G401 (cell line): ENCODE data around the gene TRIM23. TPM values are rescaled to one million over a fixed set of nuclear protein-coding genes. Genes with fewer than 3 reads are reported as not detected.
"Not testable (repeated sequence)": the region's sequence is repeated elsewhere in the genome, so short reads cannot be mapped to it uniquely, and the experiment has no call there.

Experiments used
- DNase-seq: peaks from one replicate; pipeline ENCODE4 v3.0.0-alpha.2; 2015; ENCODE audit warnings: low spot score
- in situ Hi-C: cut with HindIII; loops from 2 replicates; pipeline ENCODE4 v1.10.0; 2016; ENCODE audit warnings: low sequenced_read_pairs, mixed read lengths
- total RNA-seq: library from RNA; depleted of rRNA; stranded (reverse); fragments of >200 nt; shearing (Covaris generic); gene quantifications from 2 replicates; pipeline ENCODE4 v1.2.3, GENCODE V29; 2014; rRNA removed

The TRIM23 gene
- total RNA-seq: 9.4 and 16.0 TPM in 2 replicates

GRCh38 chr5:65624025-65624570, at the start of gene TRIM23:
TRIM23 (minus strand) TSS chr5:65624333; CDS start chr5:65624274, 59 bp downstream.
- peak; percentile 94 for DNase-seq
- in situ Hi-C loops: no loop called here

DNA sequence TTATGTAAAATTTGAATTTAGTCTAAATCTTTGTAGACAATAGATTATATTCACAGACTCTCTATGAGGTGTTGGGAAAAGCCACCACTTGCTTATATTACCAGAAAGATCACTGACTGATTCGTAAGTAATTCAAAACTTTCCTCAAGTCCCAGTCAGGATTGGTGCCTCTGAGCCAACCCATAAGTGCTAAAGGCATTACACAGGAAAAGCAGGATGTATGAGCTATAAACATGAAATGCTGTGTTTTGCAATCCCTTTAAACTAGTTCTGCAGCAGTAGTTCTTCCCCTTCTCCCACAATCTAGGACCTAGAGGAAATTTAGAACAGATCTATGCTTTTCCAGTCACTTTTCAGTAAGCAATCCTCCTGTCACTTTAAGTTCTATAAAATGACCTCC, 48.7 kb upstream of the TRIM23 start:
- in situ Hi-C loops: no loop called here
- no peak for DNase-seq

GRCh38 chr5:65668696-65669095, 44.6 kb upstream of the TRIM23 start:
- in situ Hi-C loops: no loop called here
- no peak for DNase-seq

- in situ Hi-C loops: no loop called here
- peak; percentile 4 for DNase-seq
Measured at GRCh38 chr5:65663804-65664521, 39.8 kb upstream of the TRIM23 start.

GRCh38 chr5:65654713-65655112, 30.6 kb upstream of the TRIM23 start:
- DNase-seq: no peak
- in situ Hi-C loops: no loop called here

DNA sequence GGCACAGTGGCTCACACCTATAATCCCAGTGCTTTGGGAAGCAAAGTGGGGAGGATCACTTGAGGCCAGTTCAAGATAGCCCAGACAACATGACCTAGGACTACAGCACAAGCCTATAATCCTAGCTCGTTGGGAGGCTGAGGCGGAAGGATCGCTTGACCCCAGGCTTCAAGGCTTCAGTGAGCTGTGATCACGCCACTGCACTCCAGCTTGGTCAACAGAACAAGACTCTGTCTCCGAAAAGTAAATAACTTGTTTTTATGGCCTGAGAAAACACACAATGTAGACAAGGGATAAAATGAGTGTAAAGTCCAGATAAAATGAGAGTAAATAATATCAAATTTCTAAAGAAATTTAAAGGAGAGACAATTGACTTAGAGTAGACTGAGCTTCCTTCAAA, 27.0 kb upstream of the TRIM23 start:
- no peak for DNase-seq
- in situ Hi-C loops: no loop called here

GRCh38 chr5:65647941-65648340, 23.8 kb upstream of the TRIM23 start:
- no peak for DNase-seq
- in situ Hi-C loops: no loop called here

DNA sequence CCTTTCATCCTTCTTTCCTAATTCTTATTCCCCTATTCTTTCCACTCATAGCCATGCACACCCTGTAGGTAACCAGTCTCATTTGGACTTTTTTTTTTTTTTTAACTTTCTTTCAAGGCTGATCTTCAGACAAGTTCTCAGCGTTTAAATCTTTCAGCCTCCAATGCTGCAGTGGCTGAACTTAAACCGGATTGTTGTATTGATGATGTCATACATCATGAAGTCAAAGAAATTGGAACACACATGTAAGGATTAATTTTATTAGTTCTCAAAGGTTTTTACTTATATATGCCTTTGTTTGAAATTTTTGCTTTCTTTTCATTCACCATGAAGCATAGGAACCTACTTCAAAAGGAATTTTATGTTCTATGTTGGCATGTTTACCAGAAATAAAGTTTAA, 22.8 kb upstream of the TRIM23 start:
- in situ Hi-C loops: no loop called here
- DNase-seq: no peak

GRCh38 chr5:65640240-65640639, 16.1 kb upstream of the TRIM23 start:
- in situ Hi-C loops: no loop called here
- DNase-seq: no peak

DNA sequence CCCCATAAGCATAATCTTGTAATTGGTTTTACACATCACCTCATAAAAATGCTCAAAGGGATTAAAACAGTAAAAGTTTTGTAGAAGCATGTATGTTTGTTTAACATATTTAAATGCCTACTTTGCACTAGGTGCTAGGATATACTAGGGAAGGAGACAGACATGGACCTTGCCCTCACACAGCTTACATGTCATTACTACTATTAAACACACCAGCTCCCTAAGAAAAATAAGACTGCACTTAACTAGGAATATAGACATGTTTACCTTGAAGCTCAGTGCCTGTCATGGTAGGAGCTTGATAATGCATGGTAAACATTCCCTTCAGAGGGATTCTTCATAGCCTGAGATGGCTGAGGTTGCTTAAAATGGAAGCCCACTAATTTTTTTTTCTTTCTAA, 6.8 kb upstream of the TRIM23 start:
- no peak for DNase-seq
- in situ Hi-C loops: no loop called here

GRCh38 chr5:65625743-65626142, 1.6 kb upstream of the TRIM23 start:
- no peak for DNase-seq
- in situ Hi-C loops: no loop called here

DNA sequence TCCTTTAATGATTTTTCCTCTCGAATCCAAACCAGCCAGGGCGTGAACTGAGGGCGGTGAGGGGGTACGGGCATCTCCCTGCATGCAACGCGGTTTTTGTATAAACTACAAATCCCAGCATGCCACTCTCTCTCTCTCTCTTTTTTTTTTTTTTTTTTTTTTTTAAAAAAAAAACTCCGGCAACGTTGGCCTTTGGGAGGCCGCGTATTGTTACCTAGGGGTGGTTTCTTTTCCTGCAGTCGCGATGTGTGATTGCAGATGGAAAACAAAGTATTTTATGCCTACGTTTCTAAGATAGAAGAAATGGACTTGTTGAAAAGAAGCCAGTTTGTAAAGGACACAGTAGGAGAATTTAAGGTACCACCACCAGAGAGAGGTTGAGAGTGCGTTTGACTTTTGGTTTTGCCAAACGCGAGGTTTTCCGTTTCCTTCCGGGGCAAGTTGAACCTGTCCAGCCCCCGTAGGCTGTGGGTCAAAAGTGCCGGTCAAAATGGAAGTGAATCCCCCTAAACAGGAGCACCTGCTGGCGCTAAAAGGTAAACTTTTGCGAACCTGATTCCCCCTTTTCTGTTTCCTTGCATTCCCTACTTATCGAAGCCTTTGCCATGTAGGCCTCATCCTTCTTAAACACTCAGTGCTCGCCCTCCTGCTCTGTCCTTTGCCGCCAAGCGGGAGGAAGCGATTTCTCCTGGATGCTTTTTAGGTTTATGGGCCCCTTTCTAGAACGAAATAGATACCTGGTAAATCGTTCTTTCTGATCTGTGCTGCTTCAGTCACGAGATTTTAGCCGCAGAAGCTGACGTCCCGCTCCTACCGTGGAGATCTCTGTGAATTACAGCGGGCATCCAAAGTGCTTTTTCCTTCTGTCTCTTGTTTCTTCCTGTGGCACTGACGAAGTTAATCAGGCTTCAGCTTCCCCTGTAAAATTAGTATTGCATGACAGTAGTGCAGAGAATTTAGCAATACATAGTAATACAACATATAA, 730 bp upstream of the TRIM23 start, which contains the start of the genes SHLD3 and TRAPPC13:
SHLD3 (plus strand) TSS at position 457 of the 985 bp plus-strand sequence. CDS start 4,561 bp downstream, outside the sequence.
TRAPPC13 (plus strand) TSS at position 457 of the 985 bp plus-strand sequence; CDS start at position 491, 34 bp downstream.
- in situ Hi-C loops: no loop called here
- DNase-seq: peak; percentile 92

DNA sequence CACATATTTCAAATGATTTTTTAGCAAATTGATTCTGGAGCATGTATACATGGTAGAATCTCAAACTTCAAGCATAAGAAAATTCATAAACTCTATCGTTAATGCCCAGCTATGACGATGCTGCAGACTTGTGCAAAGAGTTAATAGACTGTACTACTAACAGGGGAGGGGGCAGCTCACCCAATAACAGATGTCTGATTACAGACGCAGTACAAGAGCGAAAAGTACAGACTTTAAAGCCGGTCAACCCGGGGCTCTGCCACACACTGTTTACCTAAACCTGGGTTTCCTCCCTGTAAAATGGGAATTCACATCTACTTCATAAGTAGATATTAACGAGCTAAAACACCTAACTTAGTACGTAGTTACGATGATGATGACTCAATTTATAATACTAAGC, 651 bp downstream of the TRIM23 start:
- no peak for DNase-seq

DNA sequence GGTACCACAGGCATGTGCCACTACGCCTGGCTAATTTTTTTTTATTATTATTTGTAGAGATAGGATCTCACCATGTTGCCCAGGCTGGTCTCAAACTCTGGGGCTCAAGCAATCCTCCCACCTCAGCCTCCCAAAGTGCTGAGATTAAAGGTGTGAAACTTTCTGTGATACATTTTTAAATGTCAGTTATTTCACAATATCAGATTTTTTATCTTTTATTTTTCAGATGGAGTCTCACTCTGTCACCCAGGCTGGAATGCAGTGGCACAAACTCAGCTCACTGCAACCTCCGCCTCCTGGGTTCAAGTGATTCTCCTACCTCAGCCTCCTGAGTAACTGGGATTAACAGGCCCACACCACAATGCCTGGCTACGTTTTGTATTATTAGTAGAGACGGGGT, 2.2 kb downstream of the TRIM23 start:
- in situ Hi-C loops: not testable (repeated sequence)

More for the DNA sequence above, 651 bp downstream of the TRIM23 start:
- in situ Hi-C loops: no loop called here

GRCh38 chr5:65620021-65620420, 4.1 kb downstream of the TRIM23 start:
- in situ Hi-C loops: no loop called here
- no peak for DNase-seq

More for the DNA sequence above, 2.2 kb downstream of the TRIM23 start:
- not testable (repeated sequence) for DNase-seq

DNA sequence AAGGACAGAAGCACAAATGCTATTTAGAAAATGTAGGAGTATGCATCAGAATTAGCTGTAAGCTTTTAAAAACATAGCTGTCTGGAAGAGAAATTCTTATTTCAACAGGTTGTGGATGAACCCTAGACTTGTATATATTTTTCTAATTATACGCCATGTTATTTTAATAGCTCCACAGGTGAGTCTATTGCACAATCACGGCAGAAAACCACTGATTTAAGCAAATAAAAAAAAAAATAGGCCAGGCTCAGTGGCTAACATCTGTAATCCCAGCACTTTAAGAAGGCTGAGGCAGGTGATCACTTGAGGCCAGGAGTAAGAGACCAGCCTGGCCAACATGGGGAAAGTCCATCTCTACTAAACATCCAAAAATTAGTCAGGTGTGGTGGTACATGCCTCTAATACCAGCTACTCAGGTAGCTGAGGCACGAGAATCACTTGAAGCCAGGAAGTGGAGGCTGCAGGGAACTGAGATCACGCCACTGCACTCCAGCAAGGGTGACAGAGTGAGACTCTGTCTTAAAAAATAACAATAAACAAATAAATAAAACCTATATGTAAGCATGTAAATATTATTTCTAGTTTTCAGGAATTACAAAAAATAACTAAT, 11.7 kb downstream of the TRIM23 start:
- no peak for DNase-seq
- in situ Hi-C loops: no loop called here

DNA sequence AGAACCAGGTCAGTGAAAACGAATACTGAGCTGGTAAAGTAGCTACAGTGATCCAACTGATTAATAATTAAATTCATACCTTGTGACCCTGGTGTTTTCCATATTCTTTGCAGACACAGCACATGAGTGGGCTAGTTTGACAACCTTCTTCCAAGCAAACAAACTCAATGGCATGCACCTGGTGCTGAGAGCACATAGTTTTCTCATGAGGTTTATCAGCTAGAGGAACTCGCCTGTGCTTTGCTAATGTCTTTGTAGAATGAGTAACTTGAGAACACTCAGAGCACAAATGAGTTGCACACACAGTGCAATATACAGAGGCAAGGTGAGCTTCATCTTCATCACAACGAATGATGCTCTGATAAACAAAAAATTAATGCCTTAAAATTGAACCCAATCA, 12.6 kb downstream of the TRIM23 start:
- in situ Hi-C loops: no loop called here

DNA sequence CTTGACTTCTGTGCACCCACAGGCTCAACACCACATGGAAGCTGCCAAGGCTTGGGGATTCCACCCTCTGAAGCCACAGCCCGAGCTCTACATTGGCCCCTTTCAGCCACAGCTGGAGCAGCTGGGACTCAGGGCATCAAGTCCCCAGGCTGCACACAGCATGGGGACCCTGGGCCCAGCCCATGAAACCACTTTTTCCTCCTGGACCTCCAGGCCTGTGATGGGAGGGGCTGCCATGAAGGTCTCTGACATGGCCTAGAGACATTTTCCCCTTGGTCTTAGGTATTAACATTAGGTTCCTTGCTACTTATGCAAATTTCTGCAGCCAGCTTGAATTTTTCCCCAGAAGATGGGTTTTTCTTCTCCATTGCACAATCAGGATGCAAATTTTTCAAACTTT, 22.4 kb downstream of the TRIM23 start:
- in situ Hi-C loops, DNase-seq: not testable (repeated sequence)

More for the DNA sequence above, 12.6 kb downstream of the TRIM23 start:
- DNase-seq: no peak

- no peak for DNase-seq
- in situ Hi-C loops: no loop called here
Measured at GRCh38 chr5:65588694-65589093, 35.4 kb downstream of the TRIM23 start.
